Smooth muscle cell (in vitro differentiated cells): ENCODE data around the gene SBF2. TPM values are rescaled to one million over a fixed set of nuclear protein-coding genes. Genes with fewer than 3 reads are reported as not detected.

Source experiments
- DNase-seq: peaks from one replicate; lab custom pipeline; 2025; ENCODE audit not compliant: unreplicated experiment; lab: John Stamatoyannopoulos, UW
- H2AFZ ChIP-seq: fragments of 200-600 bp; sonication (generic); 2 replicates; pipeline ENCODE4 v1.6.0; 2016; ENCODE audit warnings: antibody characterized with exemption, low read depth, mild to moderate bottlenecking
- H3F3A ChIP-seq: fragments of 200-600 bp; sonication (generic); 2 replicates; pipeline ENCODE4 v1.6.0; 2017; ENCODE audit warnings: antibody characterized with exemption, low read depth
- H3K27ac ChIP-seq: fragments of 200-600 bp; sonication (generic); 2 replicates; pipeline ENCODE4 v1.5.1; 2016; ENCODE audit warnings: low read depth, mild to moderate bottlenecking
- H3K27me3 ChIP-seq: fragments of 200-600 bp; sonication (generic); 2 replicates; pipeline ENCODE4 v1.6.1; 2016; ENCODE audit warnings: low read depth, mild to moderate bottlenecking
- H3K36me3 ChIP-seq: fragments of 200-600 bp; sonication (generic); 2 replicates; pipeline ENCODE4 v1.5.1; 2016; ENCODE audit warnings: low read depth
- H3K4me1 ChIP-seq: fragments of 200-600 bp; sonication (generic); 2 replicates; pipeline ENCODE4 v1.5.1; 2016; ENCODE audit warnings: low read depth
- H3K4me2 ChIP-seq: fragments of 200-600 bp; sonication (generic); 2 replicates; pipeline ENCODE4 v1.6.0; 2016; ENCODE audit warnings: mild to moderate bottlenecking
- H3K4me3 ChIP-seq: fragments of 200-600 bp; sonication (generic); 2 replicates; pipeline ENCODE4 v1.5.1; 2016; ENCODE audit warnings: mild to moderate bottlenecking
- H3K79me2 ChIP-seq: fragments of 200-600 bp; sonication (generic); 2 replicates; pipeline ENCODE4 v1.6.0; 2016; ENCODE audit warnings: low read depth, mild to moderate bottlenecking
- H3K9ac ChIP-seq: fragments of 200-600 bp; sonication (generic); 2 replicates; pipeline ENCODE4 v1.6.0; 2016; ENCODE audit warnings: low read depth
- H3K9me3 ChIP-seq: fragments of 200-600 bp; sonication (generic); replicated peaks from 2 replicates; pipeline ENCODE4 v1.5.1; 2016; ENCODE audit warnings: low read depth
- H4K20me1 ChIP-seq: fragments of 200-600 bp; sonication (generic); 2 replicates; pipeline ENCODE4 v1.6.0; 2016; ENCODE audit warnings: low read depth
- WGBS: methylation state at CpG from one replicate; pipeline ENCODE4 v1.1.7; 2016; ENCODE audit warnings: low lambda C conversion rate; 5-methylcytosine and 5-hydroxymethylcytosine counted together
- polyA plus RNA-seq: library from polyadenylated mRNA; unstranded; fragments of >200 nt; fragmentation: Nextera tagmentation; extraction: Ambion mirVana; gene quantifications from 2 replicates; pipeline ENCODE4 v1.2.1, GENCODE V29; 2016
- total RNA-seq: library from RNA; depleted of rRNA; stranded (reverse); fragments of >200 nt; gene quantifications from 2 replicates; pipeline ENCODE4 v1.2.3, GENCODE V29; 2014
- TF ChIP-seq, protein P1 (sequence below): fragments of 200-600 bp; sonication (generic); IDR thresholded peaks from 2 replicates; pipeline ENCODE4 v1.5.1; 2017; ENCODE audit warnings: borderline replicate concordance, mild to moderate bottlenecking, antibody characterized with exemption; ENCODE audit not compliant: insufficient read depth, poor library complexity, severe bottlenecking

The SBF2 gene
- total and polyA plus RNA-seq, 2 experiments from 2014 or later: 19.0 to 80.7 TPM

DNA sequence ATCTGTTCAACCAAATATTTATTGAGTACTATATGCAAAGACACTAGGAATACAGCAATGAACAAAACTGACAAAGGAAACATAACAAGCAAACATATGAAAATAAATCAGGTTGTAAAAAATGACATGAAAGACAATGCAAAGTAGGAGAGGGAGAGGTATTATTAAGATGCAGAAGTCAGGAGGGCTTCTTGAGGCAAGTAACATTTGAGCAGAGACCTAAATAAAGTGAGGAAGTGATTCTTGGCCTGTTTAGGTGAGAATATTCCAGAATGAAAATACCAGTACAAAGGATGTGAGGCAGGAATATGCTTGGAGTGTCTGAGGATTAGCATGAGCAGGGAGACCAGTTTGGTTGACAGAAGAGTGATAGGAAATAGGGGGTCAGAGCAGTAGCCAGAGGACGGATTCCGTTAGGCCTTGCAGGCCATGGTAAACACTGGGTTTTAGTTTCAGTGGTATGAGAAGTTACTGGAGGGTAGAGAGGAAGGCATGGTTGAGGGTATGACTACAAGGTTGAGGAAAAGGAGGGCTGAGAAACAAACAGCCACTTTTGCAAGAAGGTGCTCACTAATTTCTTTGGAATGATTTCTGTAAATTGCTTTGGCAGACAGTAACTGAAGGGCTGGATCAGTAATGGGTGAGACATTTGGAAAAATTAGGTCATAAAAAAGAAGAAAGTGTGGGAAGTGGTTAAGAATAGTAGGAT lies 438.3 kb downstream of the SBF2 start:
- no peak for DNase-seq
- H3F3A ChIP-seq: peaks cover 22% of the 10 kb centered on the region
- WGBS: 77% methylated on average over 2 of the region's 2 CpGs
- H3K27ac ChIP-seq: peak overlapping the region; percentile 44
- no peaks in the 10 kb centered on the region for H3K36me3 ChIP-seq
- no peak overlapping the region for H3K9ac ChIP-seq
- TF ChIP-seq, protein P1, sequence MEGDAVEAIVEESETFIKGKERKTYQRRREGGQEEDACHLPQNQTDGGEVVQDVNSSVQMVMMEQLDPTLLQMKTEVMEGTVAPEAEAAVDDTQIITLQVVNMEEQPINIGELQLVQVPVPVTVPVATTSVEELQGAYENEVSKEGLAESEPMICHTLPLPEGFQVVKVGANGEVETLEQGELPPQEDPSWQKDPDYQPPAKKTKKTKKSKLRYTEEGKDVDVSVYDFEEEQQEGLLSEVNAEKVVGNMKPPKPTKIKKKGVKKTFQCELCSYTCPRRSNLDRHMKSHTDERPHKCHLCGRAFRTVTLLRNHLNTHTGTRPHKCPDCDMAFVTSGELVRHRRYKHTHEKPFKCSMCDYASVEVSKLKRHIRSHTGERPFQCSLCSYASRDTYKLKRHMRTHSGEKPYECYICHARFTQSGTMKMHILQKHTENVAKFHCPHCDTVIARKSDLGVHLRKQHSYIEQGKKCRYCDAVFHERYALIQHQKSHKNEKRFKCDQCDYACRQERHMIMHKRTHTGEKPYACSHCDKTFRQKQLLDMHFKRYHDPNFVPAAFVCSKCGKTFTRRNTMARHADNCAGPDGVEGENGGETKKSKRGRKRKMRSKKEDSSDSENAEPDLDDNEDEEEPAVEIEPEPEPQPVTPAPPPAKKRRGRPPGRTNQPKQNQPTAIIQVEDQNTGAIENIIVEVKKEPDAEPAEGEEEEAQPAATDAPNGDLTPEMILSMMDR: no peak
- no peak overlapping the region for H3K4me3 ChIP-seq
- no peaks in the 10 kb centered on the region for H3K27me3 ChIP-seq
- no peaks in the 10 kb centered on the region for H3K9me3 ChIP-seq
- H4K20me1 ChIP-seq: no peaks in the 10 kb centered on the region
- no peak overlapping the region for H3K4me2 ChIP-seq
- H3K4me1 ChIP-seq: peaks cover 17% of the 10 kb centered on the region
- H2AFZ ChIP-seq: no peak overlapping the region
- H3K79me2 ChIP-seq: no peaks in the 10 kb centered on the region

DNA sequence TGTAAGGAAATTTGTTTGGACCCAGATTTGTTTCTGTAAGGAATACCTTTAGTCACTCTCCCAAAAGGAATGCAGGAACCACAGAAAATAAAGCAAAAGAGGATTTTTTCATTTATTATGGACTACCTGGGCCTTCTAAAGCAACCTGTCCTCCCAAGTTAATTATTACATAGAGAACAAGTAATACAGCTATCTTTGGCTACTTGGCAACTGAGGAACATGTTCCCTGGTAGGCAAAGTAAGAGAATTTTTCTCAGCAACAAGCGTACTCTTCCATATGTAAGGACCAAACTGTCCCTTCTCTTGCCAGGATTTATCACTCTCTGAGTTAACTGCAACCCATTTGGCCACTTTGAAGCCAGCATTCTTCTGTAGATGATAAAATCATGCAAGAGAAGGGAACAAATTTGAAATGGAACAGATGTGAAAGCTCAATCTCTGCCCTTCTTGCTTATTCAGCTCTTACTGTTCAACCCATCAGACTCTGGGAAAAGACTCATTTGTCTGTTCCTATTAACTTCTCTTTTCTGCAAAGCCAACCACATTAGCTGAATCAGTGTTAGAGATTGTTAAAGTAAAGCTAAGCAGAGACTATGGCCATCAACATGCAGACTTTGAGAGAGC lies 440.0 kb downstream of the SBF2 start:
- peaks cover 3% of the 10 kb centered on the region for H3K36me3 ChIP-seq
- no peak overlapping the region for H3K4me2 ChIP-seq
- H3K4me1 ChIP-seq: peaks cover 15% of the 10 kb centered on the region

DNA sequence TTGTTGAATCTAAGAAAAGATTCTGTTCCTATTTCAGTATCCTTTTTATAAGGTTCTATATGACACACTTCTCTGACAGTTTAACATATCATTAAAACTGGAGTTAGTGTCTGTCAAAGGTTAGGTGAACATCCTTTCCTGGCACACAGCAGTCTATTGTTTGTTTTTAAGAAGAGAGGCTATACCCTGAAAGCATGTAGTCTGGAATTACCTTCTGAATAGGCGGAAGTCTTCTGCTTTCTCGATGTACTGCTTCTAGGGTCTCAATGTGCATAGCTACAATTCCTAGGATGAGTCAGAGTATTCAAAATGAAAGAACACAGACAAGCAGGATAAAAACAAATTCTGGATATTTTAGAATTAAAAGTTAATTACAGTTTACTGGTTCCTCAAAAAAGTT lies 441.6 kb downstream of the SBF2 start:
- Histone ChIP-seq H2AFZ (no peak overlapping the region), H3K9ac (no peak overlapping the region), H3K4me1 (no peaks in the 10 kb centered on the region), H3F3A (peaks cover 12% of the 10 kb centered on the region), H3K27me3 (no peaks in the 10 kb centered on the region), H3K79me2 (no peaks in the 10 kb centered on the region), H3K27ac (peak overlapping the region; percentile 33), H4K20me1 (no peaks in the 10 kb centered on the region), H3K36me3 (peaks cover 4% of the 10 kb centered on the region), H3K4me2 (peak overlapping the region; percentile 37), H3K4me3 (no peak overlapping the region), H3K9me3 (no peaks in the 10 kb centered on the region)
- WGBS: 41% methylated on average over 2 of the region's 2 CpGs
- TF ChIP-seq, protein P1: no peak
- DNase-seq: no peak

More for the DNA sequence above, 440.0 kb downstream of the SBF2 start:
- no peaks in the 10 kb centered on the region for H3K79me2 ChIP-seq
- no peaks in the 10 kb centered on the region for H3K27me3 ChIP-seq
- WGBS: 90% methylated on average over 1 of the region's 1 CpG
- TF ChIP-seq, protein P1: no peak
- H3K4me3 ChIP-seq: no peak overlapping the region
- no peak for DNase-seq
- no peak overlapping the region for H2AFZ ChIP-seq
- H3F3A ChIP-seq: peaks cover 12% of the 10 kb centered on the region
- no peaks in the 10 kb centered on the region for H3K9me3 ChIP-seq
- no peak overlapping the region for H3K9ac ChIP-seq
- H4K20me1 ChIP-seq: no peaks in the 10 kb centered on the region
- peak overlapping the region; percentile 15 for H3K27ac ChIP-seq

DNA sequence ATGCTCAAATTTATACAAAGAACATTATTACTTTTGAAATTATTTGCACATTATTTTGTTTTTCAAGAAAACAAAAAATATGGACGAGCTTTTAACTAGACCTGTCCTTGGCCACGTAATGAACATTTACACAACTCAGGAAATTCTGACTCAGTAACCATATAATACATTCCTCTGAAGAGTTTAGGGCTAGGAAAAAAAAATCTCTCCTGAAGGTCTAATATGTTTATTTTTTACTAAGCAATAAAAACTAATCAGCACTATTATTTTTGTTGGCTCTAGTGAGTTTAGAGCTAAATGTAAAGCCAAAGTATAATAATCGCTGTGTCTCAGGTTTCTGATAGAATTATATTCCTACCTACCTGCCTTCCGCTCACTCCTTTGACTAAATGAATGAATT lies 442.7 kb downstream of the SBF2 start:
- no peak for DNase-seq
- TF ChIP-seq, protein P1: no peak
- H3K4me3 ChIP-seq: no peak overlapping the region
- WGBS: 67% methylated on average over 4 of the region's 4 CpGs
- no peak overlapping the region for H2AFZ ChIP-seq
- H3K9ac ChIP-seq: no peak overlapping the region
- H4K20me1 ChIP-seq: no peaks in the 10 kb centered on the region
- peak overlapping the region; percentile 33 for H3K27ac ChIP-seq
- H3F3A ChIP-seq: peaks cover 11% of the 10 kb centered on the region
- H3K9me3 ChIP-seq: no peaks in the 10 kb centered on the region
- H3K79me2 ChIP-seq: no peaks in the 10 kb centered on the region
- no peaks in the 10 kb centered on the region for H3K27me3 ChIP-seq
- no peak overlapping the region for H3K4me2 ChIP-seq
- H3K36me3 ChIP-seq: peaks cover 10% of the 10 kb centered on the region
- H3K4me1 ChIP-seq: no peaks in the 10 kb centered on the region
